ENCODE data around the gene MINDY2. TPM values are rescaled to one million over a fixed set of nuclear protein-coding genes. Genes with fewer than 3 reads are reported as not detected.

MINDY2 gene
- total RNA-seq, 2 experiments from 2014 or later: 12.0 to 16.9 TPM

- CTCF ChIA-PET: no interaction called here
- Mint-ChIP-seq H3K36me3 (peaks cover 75% of the 10 kb centered on the region), H3K9me3 (ENCODE audit: low read depth) (no peaks in the 10 kb centered on the region), H3K27me3 (no peaks in the 10 kb centered on the region), H3K27ac (no peak overlapping the region), H3K4me1 (no peaks in the 10 kb centered on the region), H3K4me3 (no peak overlapping the region)
- no peak for ATAC-seq
- DNase-seq: no peak
Observed at GRCh38 chr15:58889363-58889762, 118.3 kb downstream of the MINDY2 start.

GRCh38 chr15:58898150-58898680, 127.1 kb downstream of the MINDY2 start:
- CTCF ChIA-PET: interaction anchor here (0.7 kb wide), 1 partner anchor 630 kb away, joined by 3 read pairs; no protein-coding TSS in a partner anchor
- no peaks in the 10 kb centered on the region for H3K9me3 Mint-ChIP-seq (ENCODE audit: low read depth)
- DNase-seq (no peak), ATAC-seq (no peak)
- peaks cover 10% of the 10 kb centered on the region for H3K4me1 Mint-ChIP-seq
- peaks cover 50% of the 10 kb centered on the region for H3K36me3 Mint-ChIP-seq
- no peak overlapping the region for H3K4me3 Mint-ChIP-seq
- H3K27me3 Mint-ChIP-seq: no peaks in the 10 kb centered on the region
- no peak overlapping the region for H3K27ac Mint-ChIP-seq

GRCh38 chr15:58900631-58901030, 129.5 kb downstream of the MINDY2 start:
- peaks cover 37% of the 10 kb centered on the region for H3K36me3 Mint-ChIP-seq
- H3K27me3 Mint-ChIP-seq: no peaks in the 10 kb centered on the region
- no peak overlapping the region for H3K27ac Mint-ChIP-seq
- DNase-seq: no peak
- ATAC-seq: no peak
- H3K9me3 Mint-ChIP-seq (ENCODE audit: low read depth): no peaks in the 10 kb centered on the region
- peaks cover 10% of the 10 kb centered on the region for H3K4me1 Mint-ChIP-seq
- H3K4me3 Mint-ChIP-seq: no peak overlapping the region
- CTCF ChIA-PET: no interaction called here

- CTCF ChIA-PET: interaction anchor here (0.5 kb wide), 1 partner anchor 103 kb away, joined by 3 read pairs; no protein-coding TSS in a partner anchor
- peaks cover 45% of the 10 kb centered on the region for H3K36me3 Mint-ChIP-seq
- no peak for DNase-seq
- H3K4me1 Mint-ChIP-seq: peaks cover 48% of the 10 kb centered on the region
- no peaks in the 10 kb centered on the region for H3K9me3 Mint-ChIP-seq (ENCODE audit: low read depth)
- no peaks in the 10 kb centered on the region for H3K27me3 Mint-ChIP-seq
- H3K27ac Mint-ChIP-seq: no peak overlapping the region
- no peak for ATAC-seq
- no peak overlapping the region for H3K4me3 Mint-ChIP-seq
Observed at GRCh38 chr15:58908550-58909309, 137.6 kb downstream of the MINDY2 start.

- no peak for DNase-seq
- H3K27ac Mint-ChIP-seq: no peak overlapping the region
Observed at GRCh38 chr15:58909616-58910015, 138.5 kb downstream of the MINDY2 start.

GRCh38 chr15:58910456-58910855, 139.4 kb downstream of the MINDY2 start:
- no peaks in the 10 kb centered on the region for H3K9me3 Mint-ChIP-seq (ENCODE audit: low read depth)
- H3K27me3 Mint-ChIP-seq: no peaks in the 10 kb centered on the region
- no peak for DNase-seq
- peaks cover 54% of the 10 kb centered on the region for H3K36me3 Mint-ChIP-seq
- peak overlapping the region; percentile 11 for H3K27ac Mint-ChIP-seq
- H3K4me3 Mint-ChIP-seq: no peak overlapping the region
- ATAC-seq: no peak
- H3K4me1 Mint-ChIP-seq: peaks cover 52% of the 10 kb centered on the region
- CTCF ChIA-PET: interaction anchor here (1.0 kb wide), 1 partner anchor 683 kb away, joined by 3 read pairs; no protein-coding TSS in a partner anchor

More at GRCh38 chr15:58909616-58910015, 138.5 kb downstream of the MINDY2 start:
- peaks cover 52% of the 10 kb centered on the region for H3K4me1 Mint-ChIP-seq
- no peaks in the 10 kb centered on the region for H3K9me3 Mint-ChIP-seq (ENCODE audit: low read depth)
- no peak for ATAC-seq
- peaks cover 52% of the 10 kb centered on the region for H3K36me3 Mint-ChIP-seq
- no peaks in the 10 kb centered on the region for H3K27me3 Mint-ChIP-seq
- CTCF ChIA-PET: interaction anchor here (1.0 kb wide), 1 partner anchor 682 kb away, joined by 3 read pairs; no protein-coding TSS in a partner anchor
- H3K4me3 Mint-ChIP-seq: no peak overlapping the region

Other genes starting within 250 kb of the MINDY2 start
- 100 to 1,000 TPM; 141 to 151 TPM for gene ADAM10, start 21.6 kb upstream of the MINDY2 start, total RNA-seq
- 100 to 1,000 TPM; 128 to 132 TPM for gene SLTM, start 162.4 kb downstream of the MINDY2 start, total RNA-seq
- 10 to 100 TPM; 39.7 to 39.8 TPM for gene RNF111, start 216.4 kb downstream of the MINDY2 start, total RNA-seq

Data from activated CD8-positive, alpha-beta memory T cell treated with anti-CD3 and anti-CD28 coated beads, Interleukin-2, amount 10 ng/mL, durations not matched to agents 7 days and 5 days (primary cell).